ENCODE data around the gene ALDH1A2. TPM values are rescaled to one million over a fixed set of nuclear protein-coding genes. Genes with fewer than 3 reads are reported as not detected.

Gene ALDH1A2
- total RNA-seq, 1 donor from 2014 or later, result 0.91 TPM

GRCh38 chr15:58080398-58080797 is 14.9 kb upstream of the ALDH1A2 start:
- TF ChIP-seq CTCF (conservative IDR thresholded peaks at IDR 0.05), result no peak
- Mint-ChIP-seq H3K4me1 (peaks cover 5% of the 10 kb centered on the region), H3K27me3 (ENCODE audit: low read depth) (no peaks in the 10 kb centered on the region), H3K27ac (ENCODE audit: unreplicated experiment) (no peak overlapping the region), H3K9me3 (no peaks in the 10 kb centered on the region), H3K4me3 (no peak overlapping the region), H3K36me3 (ENCODE audit: low read depth) (no peaks in the 10 kb centered on the region)
- no peak for DNase-seq (ENCODE audit: low read depth, low spot score)

DNA sequence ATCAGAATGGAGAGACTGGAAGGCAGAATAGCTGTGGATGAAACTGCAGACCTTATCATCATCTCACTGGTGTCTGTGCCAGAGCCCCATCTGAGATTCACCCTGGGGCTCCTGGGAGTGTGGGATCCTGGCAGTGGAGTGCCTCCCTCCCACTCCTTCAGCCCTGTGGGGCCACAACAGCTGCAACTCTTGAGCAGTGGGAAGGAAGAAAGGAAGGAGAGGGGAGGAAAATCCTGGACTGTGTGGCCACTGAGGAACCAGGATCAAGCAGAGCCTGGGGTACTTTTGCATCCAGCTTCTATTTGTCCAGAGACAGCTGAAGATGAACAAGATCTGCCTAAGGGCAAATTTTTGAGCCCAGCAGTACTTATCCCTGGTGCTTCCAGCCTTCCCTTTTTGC is 13.1 kb upstream of the ALDH1A2 start:
- H3K9me3 Mint-ChIP-seq, result no peaks in the 10 kb centered on the region
- H3K27ac Mint-ChIP-seq (ENCODE audit: unreplicated experiment), result no peak overlapping the region
- TF ChIP-seq CTCF (conservative IDR thresholded peaks at IDR 0.05), result no peak
- no peak overlapping the region for H3K4me3 Mint-ChIP-seq
- H3K4me1 Mint-ChIP-seq, result peaks cover 5% of the 10 kb centered on the region
- no peaks in the 10 kb centered on the region for H3K36me3 Mint-ChIP-seq (ENCODE audit: low read depth)
- DNase-seq (ENCODE audit: low read depth, low spot score), result no peak
- H3K27me3 Mint-ChIP-seq (ENCODE audit: low read depth), result peaks cover 13% of the 10 kb centered on the region

DNA sequence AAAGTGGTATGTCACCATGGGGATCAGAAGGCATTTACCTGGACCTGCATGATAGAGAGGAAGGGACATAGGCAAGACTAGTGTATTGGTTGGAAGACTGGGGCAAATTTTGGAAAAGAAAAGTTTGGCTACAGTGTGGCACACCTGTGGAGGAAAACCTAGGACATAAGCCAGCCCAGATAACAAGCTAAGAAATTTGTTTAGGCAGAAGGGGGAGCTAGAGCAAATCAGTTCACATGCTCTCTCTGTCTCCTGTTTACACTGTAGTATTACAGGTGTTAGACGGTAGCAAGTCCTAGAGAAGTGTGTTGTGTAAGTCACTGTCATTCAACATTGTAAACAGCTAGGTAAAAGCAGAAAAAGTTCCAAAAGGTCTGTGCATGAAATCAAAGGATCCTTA is 11.9 kb upstream of the ALDH1A2 start:
- H3K4me3 Mint-ChIP-seq, result no peak overlapping the region
- no peak overlapping the region for H3K27ac Mint-ChIP-seq (ENCODE audit: unreplicated experiment)
- no peak for DNase-seq (ENCODE audit: low read depth, low spot score)
- TF ChIP-seq CTCF (conservative IDR thresholded peaks at IDR 0.05), result no peak
- peaks cover 5% of the 10 kb centered on the region for H3K4me1 Mint-ChIP-seq
- H3K27me3 Mint-ChIP-seq (ENCODE audit: low read depth), result peaks cover 23% of the 10 kb centered on the region
- H3K9me3 Mint-ChIP-seq, result no peaks in the 10 kb centered on the region
- H3K36me3 Mint-ChIP-seq (ENCODE audit: low read depth), result no peaks in the 10 kb centered on the region

DNA sequence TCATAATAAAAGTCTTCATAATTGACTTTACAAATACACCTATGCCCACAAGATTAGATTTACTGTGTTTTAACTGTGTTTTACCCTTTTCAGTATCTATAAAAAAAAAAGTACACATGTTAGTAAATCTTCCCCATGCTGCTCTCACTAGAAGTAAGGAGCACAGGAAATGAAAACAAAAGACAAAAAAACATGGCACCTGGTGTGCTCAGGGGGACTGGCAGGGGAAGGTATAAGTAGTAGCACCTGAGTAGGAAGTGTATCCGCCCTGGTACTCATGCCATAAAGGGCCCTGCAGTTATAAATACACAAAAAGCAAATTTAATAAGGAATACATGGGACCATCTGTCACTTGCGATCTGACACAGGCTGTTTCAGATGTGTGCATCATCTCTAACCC is 8.9 kb upstream of the ALDH1A2 start:
- no peak for DNase-seq (ENCODE audit: low read depth, low spot score)
- no peak for TF ChIP-seq CTCF (conservative IDR thresholded peaks at IDR 0.05)
- no peak overlapping the region for H3K4me3 Mint-ChIP-seq
- H3K9me3 Mint-ChIP-seq, result no peaks in the 10 kb centered on the region
- H3K27me3 Mint-ChIP-seq (ENCODE audit: low read depth), result peaks cover 47% of the 10 kb centered on the region
- H3K4me1 Mint-ChIP-seq, result no peaks in the 10 kb centered on the region
- H3K27ac Mint-ChIP-seq (ENCODE audit: unreplicated experiment), result no peak overlapping the region
- no peaks in the 10 kb centered on the region for H3K36me3 Mint-ChIP-seq (ENCODE audit: low read depth)

DNA sequence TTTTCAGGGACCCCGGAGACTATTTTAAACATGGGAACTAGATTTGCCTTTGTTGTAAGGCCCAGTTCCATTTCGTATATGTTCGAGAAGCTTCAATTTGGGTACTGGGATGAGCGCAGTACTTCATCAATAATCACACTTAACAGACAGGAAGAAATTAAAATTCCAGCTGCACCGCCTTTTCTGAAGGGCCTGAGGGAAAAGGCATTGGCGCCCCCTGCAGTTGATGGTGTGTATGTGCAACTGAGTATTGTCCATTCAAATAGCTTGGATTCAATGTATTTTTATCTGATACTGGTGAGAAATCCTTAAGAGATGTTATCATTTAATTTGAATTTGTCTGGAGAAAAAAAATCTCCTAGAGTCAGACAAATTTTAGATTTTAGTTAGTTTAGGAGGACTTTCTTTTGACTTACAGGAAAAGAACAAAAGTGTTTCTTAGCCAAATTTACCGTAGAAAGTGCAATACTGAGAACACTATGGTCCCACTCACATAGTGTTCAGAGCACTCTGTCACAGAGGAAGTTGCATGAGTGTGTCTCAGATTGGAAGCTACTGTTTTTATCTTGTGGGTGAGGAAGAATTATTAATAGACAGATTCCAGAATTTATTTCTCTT is 5.4 kb upstream of the ALDH1A2 start:
- Mint-ChIP-seq H3K27me3 (ENCODE audit: low read depth) (peaks cover 76% of the 10 kb centered on the region), H3K9me3 (no peaks in the 10 kb centered on the region), H3K4me3 (no peak overlapping the region), H3K27ac (ENCODE audit: unreplicated experiment) (no peak overlapping the region), H3K36me3 (ENCODE audit: low read depth) (no peaks in the 10 kb centered on the region), H3K4me1 (peaks cover 5% of the 10 kb centered on the region)
- TF ChIP-seq CTCF (conservative IDR thresholded peaks at IDR 0.05), result peak; percentile 96
- DNase-seq (ENCODE audit: low read depth, low spot score), result peak; percentile 80

Data from neural crest cell (in vitro differentiated cells).